Breast epithelium (tissue), 4 donors: ENCODE data around the gene DSN1. TPM values are rescaled to one million over a fixed set of nuclear protein-coding genes. Genes with fewer than 3 reads are reported as not detected.

Experiments
- DNase-seq, 2 donors: peaks; one replicate each; pipeline ENCODE4 v3.0.0-alpha.2; 2019; ENCODE audit warnings: low spot score in 2 of 2
- H3K27ac ChIP-seq, 2 donors: fragments of 200-600 bp; sonication (generic) in 1 of 2; one replicate each; pipeline ENCODE4 v1.5.1; 2016 to 2019; ENCODE audit warnings: mild to moderate bottlenecking in 1 of 2
- H3K27me3 ChIP-seq, 2 donors: fragments of 200-600 bp; sonication (generic) in 1 of 2; one replicate each; pipeline versions ENCODE4 v1.5.1 to v1.6.0; 2017 to 2019; ENCODE audit warnings: control low read depth in 1 of 2, mild to moderate bottlenecking in 1 of 2
- H3K36me3 ChIP-seq: fragments of 200-600 bp; one replicate; pipeline ENCODE4 v1.5.1; 2019
- H3K4me1 ChIP-seq, 2 donors: fragments of 200-600 bp; sonication (generic); one replicate each; pipeline ENCODE4 v1.5.1; 2016 to 2019; ENCODE audit warnings: control low read depth in 1 of 2
- H3K4me3 ChIP-seq, 3 donors: fragments of 200-600 bp; sonication (generic); 1 replicate in 2 of 3; 2 replicates in 1 of 3; pipeline ENCODE4 v1.5.1; 2016 to 2019; ENCODE audit warnings: mild to moderate bottlenecking in 3 of 3, moderate library complexity in 2 of 3
- H3K9me3 ChIP-seq, 2 donors: fragments of 200-600 bp; sonication (generic) in 1 of 2; one replicate each; pipeline ENCODE4 v1.5.1; 2016 to 2019; ENCODE audit warnings: control low read depth in 1 of 2
- CTCF ChIP-seq, 3 donors: fragments of 450-650 bp; IDR thresholded peaks; one replicate each; pipeline ENCODE4 v1.5.1; 2016 to 2017; ENCODE audit warnings: antibody characterized with exemption in 3 of 3, mild to moderate bottlenecking in 3 of 3, moderate library complexity in 3 of 3
- POLR2A ChIP-seq: fragments of 450-650 bp; IDR thresholded peaks from one replicate; pipeline ENCODE4 v1.6.1; 2016; ENCODE audit warnings: antibody characterized with exemption, mild to moderate bottlenecking, moderate library complexity
- POLR2AphosphoS5 ChIP-seq, 3 donors: sonication (generic); formaldehyde crosslinking; IDR thresholded peaks; one replicate each; pipeline ENCODE4 v1.6.1; 2017; ENCODE audit warnings: antibody characterized with exemption in 3 of 3
- intact Hi-C: fragments of 100-400 bp; cut with DNase I; formaldehyde crosslinking; loops from one replicate; pipeline ENCODE4 v1.15.1; 2023; ENCODE audit warnings: low total_unique reads
- total RNA-seq, 3 donors: library from RNA; depleted of rRNA; stranded (reverse); fragments of >200 nt; gene quantifications; one replicate each; pipeline ENCODE4 v1.1.0, GENCODE V29; 2016

Gene DSN1
- total RNA-seq, 3 donors from 2014 or later: 6.9 to 13.1 (median 11.9) TPM

- Histone ChIP-seq H3K27me3 (no peaks in the 10 kb centered on the region), H3K27ac (no peak overlapping the region), H3K4me1 (peaks cover 0 to 4% of the 10 kb centered on the region in 2 donors), H3K4me3 (no peak overlapping the region), H3K9me3 (no peaks in the 10 kb centered on the region), H3K36me3 (no peaks in the 10 kb centered on the region)
- TF ChIP-seq POLR2AphosphoS5 (IDR thresholded peaks at IDR 0.05): no peak
- intact Hi-C loops: no loop called here
- no peak for DNase-seq
Observed at GRCh38 chr20:36815454-36816091, 42.0 kb upstream of the DSN1 start.

- TF ChIP-seq CTCF (IDR thresholded peaks at IDR 0.05) (no peak), POLR2AphosphoS5 (IDR thresholded peaks at IDR 0.05) (no peak)
- Histone ChIP-seq H3K36me3 (no peaks in the 10 kb centered on the region), H3K9me3 (no peaks in the 10 kb centered on the region), H3K4me3 (peak overlapping the region in 1 of 3 donors; percentile 29), H3K27ac (peak overlapping the region; percentile 57 to 59), H3K4me1 (no peaks in the 10 kb centered on the region), H3K27me3 (no peaks in the 10 kb centered on the region)
- no peak for DNase-seq
- intact Hi-C loops: no loop called here
Observed at GRCh38 chr20:36812594-36813463, 39.3 kb upstream of the DSN1 start.

GRCh38 chr20:36808317-36809257 lies 35.0 kb upstream of the DSN1 start:
- Histone ChIP-seq H3K4me1 (no peaks in the 10 kb centered on the region), H3K27me3 (no peaks in the 10 kb centered on the region), H3K36me3 (no peaks in the 10 kb centered on the region), H3K4me3 (no peak overlapping the region), H3K9me3 (no peaks in the 10 kb centered on the region), H3K27ac (no peak overlapping the region)
- intact Hi-C loops: no loop called here
- no peak for DNase-seq
- TF ChIP-seq POLR2A (no peak), CTCF (IDR thresholded peaks at IDR 0.05) (peak in 2 of 3 donors; percentile 23 to 34), POLR2AphosphoS5 (IDR thresholded peaks at IDR 0.05) (no peak)

GRCh38 chr20:36806049-36806448 lies 32.5 kb upstream of the DSN1 start:
- Histone ChIP-seq H3K27ac (no peak overlapping the region), H3K4me3 (no peak overlapping the region), H3K36me3 (no peaks in the 10 kb centered on the region), H3K4me1 (no peaks in the 10 kb centered on the region), H3K27me3 (no peaks in the 10 kb centered on the region), H3K9me3 (no peaks in the 10 kb centered on the region)
- DNase-seq: no peak
- intact Hi-C loops: no loop called here
- no peak for TF ChIP-seq CTCF (IDR thresholded peaks at IDR 0.05)
- TF ChIP-seq POLR2AphosphoS5 (IDR thresholded peaks at IDR 0.05): no peak
- TF ChIP-seq POLR2A: no peak

GRCh38 chr20:36805396-36805795 lies 31.8 kb upstream of the DSN1 start:
- TF ChIP-seq POLR2A: no peak
- no peak for TF ChIP-seq POLR2AphosphoS5 (IDR thresholded peaks at IDR 0.05)
- TF ChIP-seq CTCF (IDR thresholded peaks at IDR 0.05): no peak
- intact Hi-C loops: no loop called here
- no peaks in the 10 kb centered on the region for H3K4me1 ChIP-seq
- H3K9me3 ChIP-seq: no peaks in the 10 kb centered on the region
- H3K4me3 ChIP-seq: no peak overlapping the region
- no peaks in the 10 kb centered on the region for H3K27me3 ChIP-seq
- DNase-seq: no peak
- no peaks in the 10 kb centered on the region for H3K36me3 ChIP-seq
- no peak overlapping the region for H3K27ac ChIP-seq
